Raji (cell line): ENCODE data around the gene CENPT.

ENCODE experiments used
- POLR2A ChIP-seq: IDR thresholded peaks from 2 replicates; pipeline ENCODE4 v1.6.1; 2011; ENCODE audit warnings: low read depth, low read length, control low read depth; ENCODE audit not compliant: insufficient read depth

CENPT gene

GRCh38 chr16:67780847-67781564 is 66.5 kb downstream of the CENPT start:
- TF ChIP-seq POLR2A = no peak

- no peak for TF ChIP-seq POLR2A
Observed at GRCh38 chr16:67779256-67780014, 68.1 kb downstream of the CENPT start.
